K562 (cell line): ENCODE data around the gene FN3K. TPM values are rescaled to one million over a fixed set of nuclear protein-coding genes. Genes with fewer than 3 reads are reported as not detected.
A peak's percentile ranks its signal among the peaks of the same experiment; 100 is the strongest.

Source experiments
- ARID2 ChIP-seq: fragments of 450-650 bp; IDR thresholded peaks from 2 replicates; pipeline ENCODE4 v1.6.1; 2017; ENCODE audit warnings: antibody characterized with exemption, mild to moderate bottlenecking
- BRF1 ChIP-seq: IDR thresholded peaks from 3 replicates; pipeline ENCODE4 v1.6.1; 2011; ENCODE audit warnings: borderline replicate concordance, mild to moderate bottlenecking; ENCODE audit not compliant: insufficient read length; ENCODE audit errors: extremely low read depth
- EGR1 ChIP-seq: fragments of 450-650 bp; conservative IDR thresholded peaks from 2 replicates; pipeline ENCODE4 v1.6.1; 2017; ENCODE audit warnings: mild to moderate bottlenecking
- GATAD2A ChIP-seq: fragments of 450-650 bp; IDR thresholded peaks from 2 replicates; pipeline ENCODE4 v1.6.1; 2017
- GATAD2B ChIP-seq: fragments of 450-650 bp; IDR thresholded peaks from 2 replicates; pipeline ENCODE4 v1.6.1; 2017; ENCODE audit warnings: mild to moderate bottlenecking, borderline replicate concordance
- HDGF ChIP-seq: fragments of 450-650 bp; IDR thresholded peaks from 2 replicates; pipeline ENCODE4 v1.6.1; 2016
- MYNN ChIP-seq, 2 experiments: sonication (generic); formaldehyde crosslinking in 1 of 2; IDR thresholded peaks; 2 replicates each; pipeline versions ENCODE4 v1.5.0 to v1.6.1; 2016 to 2020; ENCODE audit warnings: antibody characterized with exemption in 1 of 2, missing genetic modification reagents in 1 of 2
- NKRF ChIP-seq: fragments of 450-650 bp; IDR thresholded peaks from 2 replicates; pipeline ENCODE4 v1.6.1; 2016; ENCODE audit warnings: borderline replicate concordance
- NONO ChIP-seq, 2 experiments: fragments of 200-400 bp in 1 of 2; fragments of 450-650 bp in 1 of 2; formaldehyde crosslinking in 1 of 2; IDR thresholded peaks; 2 replicates each; pipeline ENCODE4 v1.6.1; 2017; ENCODE audit warnings: low read depth in 2 of 2, mild to moderate bottlenecking in 2 of 2, moderate library complexity in 2 of 2, low read length in 1 of 2
- PTBP1 ChIP-seq: fragments of 200-400 bp; formaldehyde crosslinking; IDR thresholded peaks from 2 replicates; pipeline ENCODE4 v1.6.1; 2017; ENCODE audit warnings: low read depth, low read length
- RAD21 ChIP-seq, 2 experiments: fragments of 250-450 bp in 1 of 2; fragments of 450-650 bp in 1 of 2; sonication (Bioruptor Pico) in 1 of 2; formaldehyde crosslinking in 1 of 2; IDR thresholded peaks in 1 of 2; conservative IDR thresholded peaks in 1 of 2; 2 replicates each; pipeline versions ENCODE4 v1.4.0 to v1.8.0; 2020 to 2022; ENCODE audit warnings: mild to moderate bottlenecking in 2 of 2, moderate library complexity in 1 of 2
- RBM17 ChIP-seq: fragments of 200-400 bp; formaldehyde crosslinking; IDR thresholded peaks from 2 replicates; pipeline ENCODE4 v1.6.1; 2017; ENCODE audit warnings: low read depth, mild to moderate bottlenecking, low read length, borderline replicate concordance
- SAP30 ChIP-seq: fragments of 200-600 bp; sonication (generic); IDR thresholded peaks from 2 replicates; pipeline ENCODE4 v1.6.1; 2012; ENCODE audit warnings: borderline replicate concordance, low read depth, mild to moderate bottlenecking, moderate library complexity, low read length, control low read depth, inconsistent platforms; ENCODE audit not compliant: insufficient read depth, poor library complexity, severe bottlenecking
- SNAPC5 ChIP-seq: fragments of 250-450 bp; sonication (Bioruptor Pico); IDR thresholded peaks from 2 replicates; pipeline ENCODE4 v1.8.0; 2021; ENCODE audit warnings: moderate library complexity, mild to moderate bottlenecking, inconsistent platforms
- STAG1 ChIP-seq: sonication (generic); formaldehyde crosslinking; IDR thresholded peaks from 2 replicates; pipeline ENCODE4 v1.5.0; 2020; ENCODE audit warnings: missing genetic modification reagents, borderline replicate concordance
- TAL1 ChIP-seq: fragments of 450-650 bp; IDR thresholded peaks from 2 replicates; pipeline ENCODE4 v1.6.1; 2016; ENCODE audit warnings: mild to moderate bottlenecking
- TCFL5 ChIP-seq: fragments of 250-450 bp; sonication (Bioruptor Pico); conservative IDR thresholded peaks from 2 replicates; pipeline ENCODE4 v1.6.1; 2021; ENCODE audit warnings: mild to moderate bottlenecking, moderate library complexity, matching md5 sums
- ZNF232 ChIP-seq: sonication (generic); formaldehyde crosslinking; IDR thresholded peaks from 2 replicates; pipeline ENCODE4 v1.8.0; 2022; ENCODE audit warnings: mild to moderate bottlenecking, missing genetic modification reagents
- ZNF280A ChIP-seq: fragments of 450-650 bp; IDR thresholded peaks from 2 replicates; pipeline ENCODE4 v1.6.1; 2018; ENCODE audit warnings: mild to moderate bottlenecking, low read depth; ENCODE audit not compliant: partially characterized antibody
- polyA plus RNA-seq, 8 experiments: library from polyadenylated mRNA; depleted of rRNA in 4 of 8; stranded (reverse) in 5 of 8; unstranded in 3 of 8; fragments of >200 nt; fragmentation: Nextera tagmentation in 2 of 8; fragmentation: Illumina TruSeq in 1 of 8; extraction: Ambion mirVana in 2 of 8; extraction: Trizol in 1 of 8; gene quantifications; 2 replicates each; pipeline versions ENCODE4 v1.2.1 to v1.2.3, GENCODE V29; 2011 to 2014; ENCODE audit warnings: inconsistent platforms in 1 of 8, missing spikeins in 1 of 8
- total RNA-seq, 7 experiments: library from RNA; depleted of rRNA in 6 of 7; stranded (reverse); fragments of >200 nt in 6 of 7; fragmentation: Illumina TruSeq in 2 of 7; extraction: Trizol in 2 of 7; gene quantifications; 2 replicates each; pipeline versions ENCODE4 v1.2.1 to v1.2.3, GENCODE V29; 2011 to 2021; ENCODE audit warnings: low replicate concordance in 1 of 7
- TF ChIP-seq, protein P1 (sequence below), 2 experiments: IDR thresholded peaks in 1 of 2; conservative IDR thresholded peaks in 1 of 2; 2 replicates each; pipeline ENCODE4 v1.6.1; 2016; ENCODE audit warnings: low read depth in 2 of 2, mild to moderate bottlenecking in 1 of 2, missing compliant biosample characterization in 1 of 2, missing genetic modification characterization in 1 of 2, moderate library complexity in 1 of 2

FN3K gene
- total and polyA plus RNA-seq, 9 of the 15 experiments (the other 6 are each of a cell fraction or from before 2014, with no cell fraction given) = 0.08 to 22.7 (median 3.8) TPM

- TF ChIP-seq, protein P1, sequence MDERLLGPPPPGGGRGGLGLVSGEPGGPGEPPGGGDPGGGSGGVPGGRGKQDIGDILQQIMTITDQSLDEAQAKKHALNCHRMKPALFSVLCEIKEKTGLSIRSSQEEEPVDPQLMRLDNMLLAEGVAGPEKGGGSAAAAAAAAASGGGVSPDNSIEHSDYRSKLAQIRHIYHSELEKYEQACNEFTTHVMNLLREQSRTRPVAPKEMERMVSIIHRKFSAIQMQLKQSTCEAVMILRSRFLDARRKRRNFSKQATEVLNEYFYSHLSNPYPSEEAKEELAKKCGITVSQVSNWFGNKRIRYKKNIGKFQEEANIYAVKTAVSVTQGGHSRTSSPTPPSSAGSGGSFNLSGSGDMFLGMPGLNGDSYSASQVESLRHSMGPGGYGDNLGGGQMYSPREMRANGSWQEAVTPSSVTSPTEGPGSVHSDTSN (CRISPR knock-in tag; IDR thresholded peaks at IDR 0.05; ENCODE audit: low read depth) = no peak
- TF ChIP-seq, protein P1 (tag; conservative IDR thresholded peaks at IDR 0.05; ENCODE audit: low read depth) = no peak
- no peak for TF ChIP-seq ARID2
- no peak for TF ChIP-seq MYNN (IDR thresholded peaks at IDR 0.05)
- no peak for TF ChIP-seq MYNN (CRISPR knock-in tag; IDR thresholded peaks at IDR 0.05)
- no peak for TF ChIP-seq NKRF
- no peak for TF ChIP-seq SNAPC5 (CRISPR knock-in tag)
- peak; percentile 37 for TF ChIP-seq SAP30
- TF ChIP-seq TAL1 = no peak
- TF ChIP-seq NONO (IDR thresholded peaks at IDR 0.05; ENCODE audit: low read depth in 2 of 2, low read length in 1 of 2) = peak; percentile 68 to 74; a peak in 2 of 4 replicates
- TF ChIP-seq TCFL5 (CRISPR knock-in tag) = no peak
- TF ChIP-seq GATAD2B = no peak
- TF ChIP-seq RBM17 = no peak
- TF ChIP-seq ZNF232 (CRISPR knock-in tag) = no peak
- no peak for TF ChIP-seq PTBP1
- TF ChIP-seq HDGF = no peak
- TF ChIP-seq RAD21 (CRISPR knock-in tag; conservative IDR thresholded peaks at IDR 0.05 in 1 of 2, IDR thresholded peaks at IDR 0.05 in 1 of 2) = no peak
- TF ChIP-seq BRF1 = no peak
- TF ChIP-seq GATAD2A = 0 out of 2 replicates have a peak, but pooled peaks have one; percentile 20
- peak; percentile 39; the same call in 1 of the 2 replicates for TF ChIP-seq STAG1
- TF ChIP-seq ZNF280A = no peak
- TF ChIP-seq EGR1 = no peak
Observed at GRCh38 chr17:82734987-82735866, at the start of gene FN3K (continued).
